ENCODE data around the gene DPEP2NB. TPM values are rescaled to one million over a fixed set of nuclear protein-coding genes. Genes with fewer than 3 reads are reported as not detected.

DPEP2NB gene
- total RNA-seq, 1 donor, result not detected

GRCh38 chr16:67971111-67971510 is 44.6 kb downstream of the DPEP2NB start:
- TF ChIP-seq CTCF (IDR thresholded peaks at IDR 0.05; ENCODE audit: insufficient read depth, low read length), result no peak
- DNase-seq (ENCODE audit: low read depth), result no peak
- H3K4me3 ChIP-seq (ENCODE audit: low read depth, low read length), result no peak overlapping the region

GRCh38 chr16:67969254-67970039 is 46.3 kb downstream of the DPEP2NB start:
- DNase-seq (ENCODE audit: low read depth), result peak; percentile 22
- no peak for TF ChIP-seq CTCF (IDR thresholded peaks at IDR 0.05; ENCODE audit: insufficient read depth, low read length)
- H3K4me3 ChIP-seq (ENCODE audit: low read depth, low read length), result peak overlapping the region; percentile 89

- H3K4me3 ChIP-seq (ENCODE audit: low read depth, low read length), result peak within 1 kb of the TSS; percentile 89
- DNase-seq (ENCODE audit: low read depth), result peak; percentile 57
- TF ChIP-seq CTCF (IDR thresholded peaks at IDR 0.05; ENCODE audit: insufficient read depth, low read length), result peak; percentile 10
Measured at GRCh38 chr16:67968400-67969253, 47.1 kb downstream of the DPEP2NB start, which contains the start of gene SLC12A4. SLC12A4 (minus strand) TSS chr16:67968637; CDS start chr16:67968553, 84 bp downstream.

GRCh38 chr16:67967958-67968399 is 47.7 kb downstream of the DPEP2NB start:
- H3K4me3 ChIP-seq (ENCODE audit: low read depth, low read length), result peak overlapping the region; percentile 89
- peak; percentile 32 for DNase-seq (ENCODE audit: low read depth)
- no peak for TF ChIP-seq CTCF (IDR thresholded peaks at IDR 0.05; ENCODE audit: insufficient read depth, low read length)

GRCh38 chr16:67967183-67967957 is 48.3 kb downstream of the DPEP2NB start:
- TF ChIP-seq CTCF (IDR thresholded peaks at IDR 0.05; ENCODE audit: insufficient read depth, low read length), result no peak
- DNase-seq (ENCODE audit: low read depth), result peak; percentile 16
- peak overlapping the region; percentile 89 for H3K4me3 ChIP-seq (ENCODE audit: low read depth, low read length)

- no peak for TF ChIP-seq CTCF (IDR thresholded peaks at IDR 0.05; ENCODE audit: insufficient read depth, low read length)
- DNase-seq (ENCODE audit: low read depth), result peak; percentile 66
Measured at GRCh38 chr16:67966549-67967182, 49.0 kb downstream of the DPEP2NB start.

More at GRCh38 chr16:67966549-67967182, 49.0 kb downstream of the DPEP2NB start:
- H3K4me3 ChIP-seq (ENCODE audit: low read depth, low read length), result peak overlapping the region; percentile 89

Data from fibroblast of the aortic adventitia (primary cell).